Activated CD8-positive, alpha-beta memory T cell treated with anti-CD3 and anti-CD28 coated beads for 48 hours (primary cell): Measurements from ENCODE around the gene DHX35.
"Not testable (repeated sequence)": the region's sequence is repeated elsewhere in the genome, so short reads cannot be mapped to it uniquely, and the experiment has no call there.

Source experiments
- DNase-seq, 3 experiments: peaks; one replicate each; pipeline ENCODE4 v3.0.0-alpha.2; 2020; ENCODE audit warnings: low read depth in 2 of 3, low spot score in 2 of 3

Gene DHX35

GRCh38 chr20:38975539-38976120, 13.5 kb downstream of the DHX35 start:
- no peak for DNase-seq

DNA sequence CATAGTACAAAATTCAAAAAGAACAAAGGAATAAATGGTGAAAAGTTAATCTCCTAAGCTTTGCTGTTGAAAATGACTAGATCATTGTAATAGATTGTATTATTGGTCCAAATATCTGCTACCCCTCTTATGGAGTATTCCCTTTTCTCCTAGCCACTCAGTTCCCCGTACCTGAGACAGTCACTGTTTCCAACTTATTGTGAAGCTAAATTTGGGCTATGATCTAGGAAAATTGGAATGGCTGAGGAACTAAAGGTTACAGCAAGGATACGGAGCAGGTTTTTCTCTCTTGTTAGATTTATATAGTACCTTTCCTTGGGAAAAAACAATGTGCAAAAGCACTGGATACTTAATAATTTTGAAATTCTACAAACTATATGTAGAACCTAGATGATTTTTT, 17.3 kb downstream of the DHX35 start:
- DNase-seq: no peak

DNA sequence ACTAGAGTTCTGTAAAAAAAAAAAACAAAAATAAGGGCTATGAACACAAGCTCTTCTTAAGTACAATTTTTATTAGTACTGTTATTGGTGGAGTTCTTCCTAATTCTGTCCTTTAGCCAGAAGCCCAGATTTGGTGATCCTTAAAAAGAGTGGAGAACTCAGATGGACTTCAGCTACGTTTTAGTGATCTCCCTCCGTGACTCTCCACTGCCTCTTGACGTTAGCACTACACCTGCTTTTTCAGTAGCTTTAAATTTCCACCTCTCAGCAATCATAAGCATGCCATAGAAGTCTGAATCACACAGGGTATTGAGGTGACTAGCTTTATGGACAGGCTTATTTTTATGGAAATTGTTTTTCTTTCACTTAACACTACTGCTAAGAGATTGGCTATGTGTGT, 17.7 kb downstream of the DHX35 start:
- no peak for DNase-seq

DNA sequence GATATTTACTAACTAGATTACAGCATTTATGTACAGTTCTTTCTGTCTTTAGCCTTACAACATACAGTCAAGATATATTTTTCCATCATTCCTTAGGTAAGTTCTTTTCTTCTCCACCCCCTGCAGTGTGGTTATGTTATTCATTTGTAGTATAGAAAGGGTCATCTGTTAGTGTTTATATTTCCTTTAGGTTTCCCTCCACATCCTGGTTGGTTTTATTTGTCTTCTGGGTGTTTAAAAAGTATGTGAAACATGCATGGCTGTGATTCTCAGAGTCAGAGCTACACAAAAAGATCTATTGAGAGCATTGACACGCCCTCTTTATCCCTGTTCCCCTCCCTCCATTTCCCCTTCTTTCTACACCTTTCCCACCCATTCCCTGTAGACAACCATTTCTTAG, 20.1 kb downstream of the DHX35 start:
- no peak for DNase-seq

- DNase-seq: no peak
These were observed 22.9 kb downstream of the DHX35 start for GRCh38 chr20:38985060-38985459.

DNA sequence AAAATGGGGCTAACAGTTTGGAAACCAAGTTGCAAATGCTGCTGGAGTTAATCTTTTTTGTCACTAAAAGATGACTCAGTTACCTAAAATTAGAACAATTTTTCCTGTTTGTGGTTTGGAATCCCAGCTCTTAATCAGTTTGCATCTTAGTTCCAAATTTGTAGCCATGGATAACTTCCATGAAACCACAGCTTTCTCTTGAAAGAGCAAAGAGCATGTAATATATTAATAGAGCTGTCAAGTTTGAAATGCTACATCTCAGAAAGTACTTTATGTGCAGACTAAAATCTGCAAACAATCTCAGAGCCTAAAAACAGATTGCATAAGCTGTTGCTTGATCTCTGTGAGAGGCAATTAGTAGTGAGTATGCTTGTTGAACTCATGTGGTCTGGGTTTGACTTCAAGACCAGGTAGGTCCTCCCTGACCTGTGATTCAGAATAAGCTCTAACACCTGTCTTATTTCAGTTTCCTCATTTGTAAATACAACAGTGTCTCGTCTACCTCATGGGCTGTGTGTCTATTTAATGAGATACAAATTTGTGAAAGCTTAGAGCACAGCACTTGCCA, 23.5 kb downstream of the DHX35 start:
- DNase-seq: no peak

DNA sequence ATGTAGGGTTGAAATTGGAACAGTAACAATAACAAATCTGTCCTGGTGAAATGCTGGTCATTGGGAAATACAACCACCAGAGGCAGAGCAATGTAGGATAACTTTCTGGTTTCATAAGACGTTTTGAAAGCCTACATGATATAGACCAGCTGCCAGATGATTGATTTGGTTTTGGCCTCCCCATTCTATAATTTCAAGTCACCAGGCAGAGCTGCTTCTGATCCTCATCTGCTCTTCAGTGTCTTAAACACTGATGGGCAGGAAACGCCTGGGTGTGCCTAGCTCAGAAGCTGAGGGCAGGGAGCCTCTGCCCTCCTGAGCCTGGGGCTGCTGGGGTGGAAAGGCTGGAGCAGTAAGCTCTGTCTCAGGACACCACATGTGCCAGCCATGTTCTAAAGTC, 24.5 kb downstream of the DHX35 start:
- no peak for DNase-seq

DNA sequence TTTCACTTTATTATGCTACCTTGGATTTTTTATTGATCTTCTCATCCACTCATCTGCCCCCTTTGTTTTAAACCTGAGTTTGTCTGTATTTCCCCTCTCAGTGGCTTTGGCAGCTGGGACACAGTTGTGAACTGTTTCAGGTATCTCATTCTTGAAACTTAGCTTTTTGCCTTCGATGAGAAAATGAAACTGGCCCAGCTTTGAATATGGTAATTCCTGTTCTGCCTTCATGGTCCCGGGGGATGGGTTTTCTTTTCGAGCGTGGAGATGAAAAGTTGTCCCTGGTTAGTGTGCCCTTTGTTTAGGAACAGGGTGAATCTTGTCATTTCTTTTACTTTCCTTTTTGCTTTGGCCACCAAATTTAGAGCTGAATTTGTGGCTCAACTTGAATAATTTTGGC, 25.6 kb downstream of the DHX35 start:
- no peak for DNase-seq

DNA sequence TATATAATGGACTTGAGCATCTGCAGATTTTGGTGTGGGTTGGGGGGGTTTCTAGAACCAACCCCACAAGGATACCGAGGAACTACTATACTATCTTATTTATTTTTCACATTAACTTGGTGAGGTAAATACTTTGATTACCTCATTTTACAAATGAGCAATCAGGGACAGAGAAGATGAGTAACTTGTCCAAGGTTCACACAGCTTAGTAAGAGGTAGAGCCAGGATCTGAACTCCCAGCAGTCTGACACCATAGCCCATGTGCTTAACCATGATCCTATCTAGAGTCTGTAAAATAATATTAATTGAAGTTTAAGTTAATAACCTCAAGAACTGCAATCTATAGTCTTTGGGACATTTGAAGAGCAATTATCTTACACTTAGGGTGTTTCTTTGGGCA, 28.6 kb downstream of the DHX35 start:
- DNase-seq: no peak

- DNase-seq: no peak
These were observed 29.9 kb downstream of the DHX35 start for GRCh38 chr20:38991814-38992704.

DNA sequence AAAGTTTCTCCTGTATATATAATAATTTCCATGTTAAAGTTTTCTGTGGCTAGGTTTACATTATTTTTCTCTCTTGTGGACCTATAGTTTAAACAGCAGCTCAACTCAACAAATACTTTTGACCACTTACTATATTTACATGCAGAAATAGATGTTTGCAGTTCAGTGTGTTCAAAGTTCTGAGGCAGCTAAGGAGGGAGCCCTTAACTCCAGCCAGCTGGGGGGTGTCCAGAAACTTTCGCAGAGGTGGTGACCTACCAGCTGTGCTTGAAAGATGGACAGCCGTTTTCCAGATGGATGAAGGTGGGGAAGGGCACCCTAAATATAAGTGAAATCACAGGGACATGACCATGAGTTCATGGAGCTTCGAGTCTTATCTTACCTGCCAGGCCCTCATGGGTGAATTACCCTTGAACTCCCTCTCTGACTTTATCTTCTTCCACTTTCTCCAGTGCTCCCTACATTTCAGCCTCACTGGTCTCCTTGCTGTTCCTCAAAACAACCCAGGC, 33.4 kb downstream of the DHX35 start:
- no peak for DNase-seq

GRCh38 chr20:38996866-38997265, 34.7 kb downstream of the DHX35 start:
- DNase-seq: not testable (repeated sequence)

GRCh38 chr20:38997622-38998021, 35.5 kb downstream of the DHX35 start:
- DNase-seq: peak; percentile 49 to 70 (median 51)

- DNase-seq: no peak
These were observed 37.1 kb downstream of the DHX35 start for GRCh38 chr20:38999217-38999616.

- DNase-seq: no peak
These were observed 38.1 kb downstream of the DHX35 start for GRCh38 chr20:38999965-39000910.

DNA sequence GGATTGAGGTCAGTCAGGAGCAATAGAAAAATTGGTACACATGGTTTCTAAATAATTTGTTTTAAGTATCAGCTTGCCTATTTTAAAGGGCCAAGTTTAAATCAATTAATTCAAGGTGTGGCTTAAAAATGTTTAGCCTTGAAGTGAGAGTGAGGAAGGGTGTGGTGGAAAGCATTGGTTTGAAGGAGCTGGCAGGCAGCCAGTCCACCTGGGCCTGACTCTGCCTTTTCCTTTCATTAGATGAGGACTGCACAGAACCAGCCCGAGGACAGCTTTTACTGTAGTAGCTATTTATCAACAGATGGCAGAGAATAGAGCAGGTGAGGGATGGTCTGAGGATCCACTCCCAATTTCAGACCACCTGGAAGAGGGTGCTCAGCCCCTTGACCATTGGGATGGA, 42.4 kb downstream of the DHX35 start:
- DNase-seq: no peak

GRCh38 chr20:39009348-39009747, 47.2 kb downstream of the DHX35 start:
- no peak for DNase-seq

DNA sequence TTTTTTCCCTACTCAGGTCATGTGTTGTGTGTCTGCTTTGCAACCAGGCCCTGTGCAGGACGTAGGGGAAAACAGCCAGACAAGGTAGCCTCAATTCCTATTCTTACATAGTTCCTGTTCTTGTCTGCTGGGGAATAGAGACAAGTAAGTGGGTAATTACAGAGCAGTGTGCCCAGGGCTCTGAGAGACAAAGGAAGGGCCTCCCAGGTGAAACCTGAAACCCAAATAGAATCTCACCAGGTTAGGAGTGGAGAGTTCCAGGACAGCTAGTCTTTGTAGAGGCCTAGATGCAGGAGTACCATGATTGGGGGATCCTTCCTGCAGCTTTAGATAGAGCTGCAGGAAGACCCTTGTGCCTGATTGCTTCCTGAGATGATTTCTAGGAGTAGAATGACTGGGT, 48.4 kb downstream of the DHX35 start:
- DNase-seq: no peak

- DNase-seq: no peak
These were observed 51.5 kb downstream of the DHX35 start for GRCh38 chr20:39013662-39014109.

GRCh38 chr20:39016041-39016440, 53.9 kb downstream of the DHX35 start:
- DNase-seq: no peak

DNA sequence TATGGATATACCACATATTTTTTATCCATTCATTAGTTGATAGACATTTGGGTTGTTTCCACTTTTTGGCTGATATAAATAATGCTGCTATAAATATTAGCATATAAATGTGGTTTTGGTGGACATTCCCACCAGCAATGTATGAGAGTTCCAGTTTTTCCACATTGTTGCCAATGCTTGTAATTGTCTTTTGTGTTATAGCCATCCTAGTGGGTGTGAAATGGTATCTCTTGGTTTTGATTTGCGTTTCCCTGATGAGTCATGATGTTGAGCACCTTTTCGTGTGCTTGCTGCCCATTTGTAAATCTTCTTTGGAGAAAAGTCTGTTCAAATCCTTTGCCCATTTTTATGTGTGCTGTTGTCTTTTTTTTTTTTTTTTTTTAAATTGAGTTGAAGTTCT, 54.4 kb downstream of the DHX35 start:
- DNase-seq: no peak
